ENCODE data around the gene CA9.

GRCh38 chr9:35714579-35715252, 41.0 kb downstream of the CA9 start:
- TF ChIP-seq EP300 (IDR thresholded peaks at IDR 0.05) (no peak), CTCF (IDR thresholded peaks at IDR 0.05) (no peak)
